NCI-H82 treated with DMSO at 0.1 percent for 48 hours (cell line): ENCODE results near the gene PIGB.
"Not testable (repeated sequence)": the region's sequence is repeated elsewhere in the genome, so short reads cannot be mapped to it uniquely, and the experiment has no call there.

Source experiments
- DNase-seq: peaks from one replicate; lab custom pipeline; 2025; ENCODE audit not compliant: unreplicated experiment; lab: John Stamatoyannopoulos, UW

PIGB gene

DNA sequence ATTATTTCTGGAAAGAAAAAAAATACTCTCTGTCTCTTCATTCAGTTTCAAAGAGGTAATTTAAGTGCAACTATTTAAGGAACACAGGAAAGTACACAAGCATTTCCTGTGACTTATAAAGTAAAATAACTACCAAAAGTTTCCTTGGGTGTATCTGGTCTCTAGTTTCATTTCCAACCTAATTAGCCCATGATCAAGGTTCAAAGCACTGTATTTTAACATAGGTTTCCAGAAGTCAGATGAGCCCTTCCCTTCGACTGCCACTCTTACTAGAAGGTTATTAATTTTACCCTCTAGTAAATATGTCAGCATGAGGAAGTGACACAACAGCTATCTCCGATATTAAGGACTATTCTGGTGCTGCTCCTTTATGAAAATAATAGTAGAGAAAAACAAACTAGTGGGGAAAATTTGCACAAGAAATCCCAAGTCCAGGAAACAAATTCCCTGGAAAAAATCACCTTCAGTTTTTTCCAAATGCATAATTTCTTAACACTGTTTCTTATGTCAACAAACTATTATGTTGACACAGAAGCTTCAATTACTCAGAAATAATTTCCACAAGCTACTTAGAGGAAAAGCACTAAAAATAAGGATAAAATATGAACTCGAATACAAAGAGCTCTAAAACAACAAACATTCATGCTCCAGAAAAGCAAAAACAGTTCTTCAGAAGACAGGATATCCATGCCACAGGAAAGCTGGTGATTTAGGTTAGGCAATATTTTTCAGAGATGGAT is 53.8 kb downstream of the PIGB start:
- DNase-seq = no peak

DNA sequence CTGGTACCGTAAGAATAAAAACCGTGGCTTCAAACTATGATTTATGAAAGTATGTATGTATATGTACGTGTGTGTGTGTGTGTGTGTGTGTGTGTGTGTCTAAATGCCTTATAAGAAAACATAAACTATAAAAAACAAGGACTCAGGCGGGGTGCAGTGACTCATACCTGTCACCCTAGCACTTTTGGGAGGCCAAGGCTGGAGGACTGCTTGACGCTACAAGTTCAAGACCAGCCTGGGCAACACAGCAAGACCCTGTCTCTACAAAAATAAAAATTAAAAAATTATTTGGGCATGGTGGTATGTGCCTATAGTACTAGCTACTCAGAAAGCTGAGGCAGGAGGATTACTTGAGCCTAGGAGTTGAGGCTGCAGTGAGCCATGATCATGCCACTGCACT is 60.1 kb downstream of the PIGB start:
- DNase-seq = no peak

DNA sequence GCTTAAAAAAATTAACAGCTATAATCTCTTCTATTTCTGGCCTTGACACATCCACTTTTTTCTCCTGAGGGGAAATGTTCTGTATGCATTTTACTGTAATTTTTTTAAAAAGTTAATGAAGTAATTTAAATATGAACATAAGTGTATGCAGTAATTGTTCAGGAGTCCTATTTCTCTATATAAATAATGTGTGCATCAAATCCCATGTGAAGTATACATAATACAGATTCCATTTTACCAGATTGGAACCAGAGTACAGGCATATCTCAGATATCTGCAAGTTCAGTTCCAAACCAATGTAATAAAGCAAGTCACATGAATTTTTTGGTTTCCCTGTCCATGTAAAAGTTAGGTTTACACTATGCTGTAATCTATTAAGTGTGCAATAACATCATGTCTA is 62.6 kb downstream of the PIGB start:
- DNase-seq = no peak

DNA sequence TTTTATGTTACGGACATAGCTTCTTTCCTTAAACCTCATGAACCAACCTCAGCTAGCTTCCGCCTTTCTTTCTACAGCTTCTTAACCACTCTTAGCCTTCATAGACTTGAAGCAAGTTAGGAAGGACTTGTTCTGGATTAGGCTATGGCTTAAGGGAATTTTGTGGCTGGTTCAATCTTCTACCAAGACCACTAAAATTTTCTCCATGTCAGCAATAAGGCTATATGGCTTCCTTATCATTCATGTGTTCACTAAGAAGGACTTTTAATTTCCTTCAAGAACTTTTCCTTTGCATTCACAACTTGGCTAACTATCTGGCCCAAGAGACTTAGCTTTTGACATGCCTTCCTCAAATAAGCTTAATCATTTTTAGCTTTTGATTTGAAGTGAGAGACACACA is 64.7 kb downstream of the PIGB start:
- no peak for DNase-seq

DNA sequence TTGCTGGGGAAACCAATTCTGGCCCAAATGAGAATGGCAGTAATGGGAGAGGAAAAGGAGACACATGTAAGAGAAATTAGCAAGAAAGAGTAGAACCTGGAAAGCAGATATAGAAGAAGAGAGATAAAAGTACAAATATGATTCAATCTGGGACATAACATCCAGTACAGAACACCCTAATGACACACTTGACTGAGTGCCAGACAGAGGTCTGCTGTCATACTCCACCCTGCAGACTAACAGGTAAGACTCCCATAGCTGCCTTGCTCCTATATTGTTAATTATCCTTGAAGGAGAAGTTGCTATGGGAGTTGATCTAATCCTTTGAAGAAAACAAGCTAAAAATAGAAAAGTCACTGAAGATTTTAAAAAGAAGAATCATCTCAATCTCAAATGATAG is 68.0 kb downstream of the PIGB start:
- no peak for DNase-seq

DNA sequence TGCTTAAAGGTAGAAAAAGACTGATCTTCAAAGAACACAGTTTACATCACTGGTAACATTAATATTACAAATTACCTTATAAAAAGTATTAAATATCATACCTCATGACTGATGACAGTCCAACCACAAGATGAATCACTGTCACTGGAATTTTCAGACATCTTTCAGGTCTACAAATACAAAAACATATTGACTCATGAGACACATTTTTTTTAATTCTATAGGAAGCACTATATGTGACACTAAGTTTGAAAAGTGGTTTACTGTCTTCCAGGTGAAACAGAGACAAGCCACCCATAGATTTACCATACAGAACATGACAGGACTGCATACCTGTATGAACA is 70.2 kb downstream of the PIGB start:
- no peak for DNase-seq

DNA sequence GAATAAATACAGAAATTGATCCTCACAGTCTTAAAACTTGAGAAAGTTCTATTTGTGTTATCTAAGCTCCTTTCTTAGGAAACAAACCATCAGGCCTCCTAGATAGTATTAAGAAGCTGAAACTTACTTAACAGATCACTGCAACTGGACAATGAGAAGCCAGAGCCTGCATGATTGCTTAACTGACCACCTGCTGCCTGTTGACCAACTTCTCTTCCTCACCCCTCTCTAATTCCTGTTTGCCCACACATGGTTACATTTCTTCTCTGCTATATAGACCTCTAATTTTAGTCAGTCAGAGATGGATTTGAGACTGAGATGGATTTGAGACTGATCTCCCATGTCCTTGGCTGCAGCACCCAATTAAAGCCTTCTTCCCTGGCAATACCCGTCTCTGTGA is 75.7 kb downstream of the PIGB start:
- no peak for DNase-seq

DNA sequence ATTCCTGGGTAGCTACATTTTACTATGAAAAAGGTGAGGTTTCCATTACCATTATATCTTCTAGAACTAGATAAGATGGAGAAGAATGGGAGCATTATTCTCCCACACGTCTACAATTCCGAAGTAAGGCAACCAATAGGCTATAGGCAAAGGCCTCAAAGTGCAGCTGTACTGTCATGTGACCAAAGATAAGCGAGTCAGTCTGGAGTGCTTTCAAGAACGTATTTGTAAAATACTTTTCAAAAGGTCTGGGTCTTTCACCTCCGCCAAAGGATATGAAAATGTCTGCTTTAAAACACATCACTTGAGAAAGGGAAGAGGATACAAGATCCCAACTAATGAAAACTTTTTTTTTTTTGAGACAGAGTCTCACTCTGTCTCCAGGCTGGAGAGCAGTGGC is 79.2 kb downstream of the PIGB start:
- no peak for DNase-seq

DNA sequence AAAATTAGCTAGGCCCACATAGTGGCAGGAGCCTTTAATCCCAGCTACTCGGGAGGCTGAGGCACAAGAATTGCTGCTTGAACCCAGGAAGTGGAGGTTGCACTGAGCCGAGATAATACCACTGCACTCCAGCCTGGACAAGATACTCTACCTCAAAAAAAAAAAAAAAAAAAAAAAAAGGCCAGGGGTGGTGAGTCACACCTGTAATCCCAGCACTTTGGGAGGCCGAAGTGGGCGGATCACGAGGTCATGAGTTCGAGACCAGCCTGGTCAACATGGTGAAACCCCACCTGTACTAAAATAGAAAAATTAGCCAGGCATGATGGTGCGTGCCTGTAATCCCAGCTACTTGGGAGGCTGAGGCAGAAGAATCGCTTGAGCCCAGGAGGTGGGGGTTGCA is 81.0 kb downstream of the PIGB start:
- not testable (repeated sequence) for DNase-seq

DNA sequence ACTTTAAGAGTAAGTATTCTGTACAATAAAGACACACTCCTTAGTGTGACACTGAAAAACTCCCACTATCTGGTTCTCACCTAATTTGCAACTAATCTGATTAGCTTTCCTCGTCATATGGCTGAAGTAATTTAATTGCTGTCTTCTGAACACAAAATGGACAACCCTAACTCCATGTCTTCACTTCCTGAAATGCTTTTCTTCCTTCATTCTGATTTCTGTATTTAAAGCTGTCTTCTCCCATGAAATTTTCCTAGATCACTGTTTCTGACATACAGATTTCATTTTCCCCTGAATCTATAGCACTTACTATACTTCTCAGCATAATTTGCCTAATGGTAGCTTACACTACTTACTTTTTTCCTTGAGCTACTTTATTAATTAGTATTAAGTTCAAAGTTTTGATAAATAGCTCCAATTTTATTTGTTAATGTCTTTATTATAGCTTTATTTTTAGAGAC is 82.8 kb downstream of the PIGB start:
- DNase-seq = peak; percentile 44

DNA sequence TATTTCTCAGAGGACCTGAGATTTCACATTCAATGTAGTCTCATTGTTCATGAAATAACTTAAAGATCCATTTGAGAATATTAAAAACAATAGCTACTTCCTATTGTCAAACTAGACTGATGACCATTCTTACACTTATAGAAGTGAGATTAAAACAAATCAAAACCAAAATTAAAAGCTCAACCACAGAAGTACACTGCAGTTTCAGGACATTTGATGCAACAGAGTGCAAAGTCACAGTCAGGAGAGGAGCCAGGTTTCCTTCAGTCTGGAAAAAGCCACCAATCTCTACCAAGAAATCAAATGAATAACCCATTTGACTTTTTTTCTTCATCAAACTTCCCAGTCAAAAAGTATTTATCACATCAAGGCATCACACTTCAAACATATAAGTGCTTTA is 83.7 kb downstream of the PIGB start:
- no peak for DNase-seq

DNA sequence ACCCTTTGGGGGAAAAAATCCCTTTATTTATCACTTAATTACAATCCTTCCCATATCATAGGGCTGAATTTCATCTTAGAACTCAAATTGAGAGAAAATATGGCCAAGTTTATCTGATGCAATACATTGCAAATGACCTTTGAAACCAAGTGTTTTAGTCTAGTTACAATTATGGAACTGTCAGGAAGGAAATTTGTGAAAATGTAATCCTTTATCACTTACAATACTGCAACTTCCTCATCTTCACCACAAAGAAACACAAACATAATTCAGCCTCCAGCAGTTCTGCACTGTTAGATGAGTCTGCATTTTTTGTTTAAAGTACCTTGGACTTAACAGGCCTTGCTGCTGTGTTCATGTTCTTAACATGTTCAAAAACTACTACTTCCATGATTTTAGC is 84.5 kb downstream of the PIGB start:
- no peak for DNase-seq
